Activated T-cell treated with anti-CD3 and anti-CD28 coated beads for 4 hours (primary cell): ENCODE measurements around the gene HIPK2.

ENCODE experiments used
- DNase-seq: peaks from one replicate; pipeline ENCODE4 v3.0.0-alpha.2; 2020

HIPK2 gene

GRCh38 chr7:139733751-139734150, 44.0 kb downstream of the HIPK2 start:
- DNase-seq, result no peak

- no peak for DNase-seq
These were observed 45.2 kb downstream of the HIPK2 start for GRCh38 chr7:139732471-139733167.

GRCh38 chr7:139731802-139732470, 45.9 kb downstream of the HIPK2 start:
- no peak for DNase-seq

GRCh38 chr7:139730746-139731612, 46.8 kb downstream of the HIPK2 start:
- DNase-seq, result no peak

- DNase-seq, result no peak
These were observed 49.6 kb downstream of the HIPK2 start for GRCh38 chr7:139728203-139728602.

GRCh38 chr7:139727151-139727705, 50.6 kb downstream of the HIPK2 start:
- DNase-seq, result no peak

GRCh38 chr7:139726485-139726869, 51.3 kb downstream of the HIPK2 start:
- DNase-seq, result no peak

- DNase-seq, result no peak
These were observed 51.8 kb downstream of the HIPK2 start for GRCh38 chr7:139725858-139726484.

GRCh38 chr7:139725077-139725476, 52.7 kb downstream of the HIPK2 start:
- no peak for DNase-seq

- no peak for DNase-seq
These were observed 55.2 kb downstream of the HIPK2 start for GRCh38 chr7:139722604-139723003.

GRCh38 chr7:139721821-139722220, 56.0 kb downstream of the HIPK2 start:
- DNase-seq, result no peak

- DNase-seq, result no peak
These were observed 56.4 kb downstream of the HIPK2 start for GRCh38 chr7:139721417-139721816.

- no peak for DNase-seq
These were observed 57.0 kb downstream of the HIPK2 start for GRCh38 chr7:139720705-139721231.

- no peak for DNase-seq
These were observed 57.6 kb downstream of the HIPK2 start for GRCh38 chr7:139720186-139720585.

- no peak for DNase-seq
These were observed 58.9 kb downstream of the HIPK2 start for GRCh38 chr7:139718859-139719258.

GRCh38 chr7:139718141-139718540, 59.7 kb downstream of the HIPK2 start:
- DNase-seq, result no peak

GRCh38 chr7:139716156-139716942, 61.4 kb downstream of the HIPK2 start:
- no peak for DNase-seq

GRCh38 chr7:139715194-139715815, 62.5 kb downstream of the HIPK2 start:
- no peak for DNase-seq

GRCh38 chr7:139714163-139714901, 63.5 kb downstream of the HIPK2 start:
- DNase-seq, result no peak

GRCh38 chr7:139713526-139714162, 64.2 kb downstream of the HIPK2 start:
- no peak for DNase-seq
